ENCODE results near the gene CXXC5. TPM values are rescaled to one million over a fixed set of nuclear protein-coding genes. Genes with fewer than 3 reads are reported as not detected.

Gene CXXC5
- total RNA-seq, 4 donors from 2014 or later, result 26.5 to 50.7 (median 36.2) TPM

GRCh38 chr5:139704748-139705147 lies 56.6 kb downstream of the CXXC5 start:
- DNase-seq, result no peak
- WGBS, 2 donors (ENCODE audit: low coverage in 1 of 2), result 95 to 100% methylated on average over 1 to 4 of the region's 4 CpGs
- no peak overlapping the region for H3K4me3 ChIP-seq
- TF ChIP-seq POLR2A (IDR thresholded peaks at IDR 0.05) (no peak), CTCF (IDR thresholded peaks at IDR 0.05) (no peak), EP300 (IDR thresholded peaks at IDR 0.05; ENCODE audit: low read depth) (no peak), POLR2AphosphoS5 (IDR thresholded peaks at IDR 0.05) (no peak)
- no peaks in the 10 kb centered on the region for H3K36me3 ChIP-seq
- intact Hi-C loops (cut with DNase I; ENCODE audit: low total_unique reads) (no loop called here), in situ Hi-C loops (cut with MboI; ENCODE audit: low pct_ligation_motif_present in 1 of 4, low pct_unique_long_range_greater_than_20kb in 1 of 4, low sequenced_read_pairs in 3 of 4) (no loop called here)
- peaks cover 2% of the 10 kb centered on the region for H3K27me3 ChIP-seq
- no peaks in the 10 kb centered on the region for H3K9me3 ChIP-seq
- no peak overlapping the region for H3K27ac ChIP-seq
- peaks cover 0 to 25% (median 22%) of the 10 kb centered on the region in 4 donors for H3K4me1 ChIP-seq

GRCh38 chr5:139705191-139705590 lies 57.0 kb downstream of the CXXC5 start:
- no peak overlapping the region for H3K4me3 ChIP-seq
- in situ Hi-C loops (cut with MboI; ENCODE audit: low pct_ligation_motif_present in 1 of 4, low pct_unique_long_range_greater_than_20kb in 1 of 4, low sequenced_read_pairs in 3 of 4), result no loop called here
- H3K27me3 ChIP-seq, result peaks cover 7% of the 10 kb centered on the region
- peaks cover 0 to 29% (median 26%) of the 10 kb centered on the region in 4 donors for H3K4me1 ChIP-seq
- H3K9me3 ChIP-seq, result no peaks in the 10 kb centered on the region
- no peak for DNase-seq
- no peaks in the 10 kb centered on the region for H3K36me3 ChIP-seq
- no peak overlapping the region for H3K27ac ChIP-seq
- intact Hi-C loops (cut with DNase I; ENCODE audit: low total_unique reads), result no loop called here
- 82% methylated on average over 3 of the region's 3 CpGs; no CpG with 5 or more reads in 1 of the 2 donors for WGBS, 2 donors (ENCODE audit: low coverage in 1 of 2)
- no peak for TF ChIP-seq POLR2A (IDR thresholded peaks at IDR 0.05)
- no peak for TF ChIP-seq EP300 (IDR thresholded peaks at IDR 0.05; ENCODE audit: low read depth)
- TF ChIP-seq POLR2AphosphoS5 (IDR thresholded peaks at IDR 0.05), result no peak
- TF ChIP-seq CTCF (IDR thresholded peaks at IDR 0.05), result no peak

GRCh38 chr5:139705655-139706587 lies 57.8 kb downstream of the CXXC5 start:
- in situ Hi-C loops (cut with MboI; ENCODE audit: low pct_ligation_motif_present in 1 of 4, low pct_unique_long_range_greater_than_20kb in 1 of 4, low sequenced_read_pairs in 3 of 4), result no loop called here
- Histone ChIP-seq H3K4me3 (no peak overlapping the region), H3K36me3 (no peaks in the 10 kb centered on the region), H3K27me3 (peaks cover 12% of the 10 kb centered on the region), H3K27ac (no peak overlapping the region), H3K9me3 (no peaks in the 10 kb centered on the region), H3K4me1 (peaks cover 4 to 35% (median 30%) of the 10 kb centered on the region in 4 donors)
- TF ChIP-seq CTCF (IDR thresholded peaks at IDR 0.05), result no peak
- TF ChIP-seq EP300 (IDR thresholded peaks at IDR 0.05; ENCODE audit: low read depth), result no peak
- no peak for TF ChIP-seq POLR2AphosphoS5 (IDR thresholded peaks at IDR 0.05)
- no peak for TF ChIP-seq POLR2A (IDR thresholded peaks at IDR 0.05)
- intact Hi-C loops (cut with DNase I; ENCODE audit: low total_unique reads), result no loop called here
- WGBS, 2 donors (ENCODE audit: low coverage in 1 of 2), result 79 to 100% methylated on average over 1 to 10 of the region's 10 CpGs
- DNase-seq, result no peak

- WGBS, 2 donors (ENCODE audit: low coverage in 1 of 2), result 60 to 77% methylated on average over 2 to 5 of the region's 5 CpGs
- intact Hi-C loops (cut with DNase I; ENCODE audit: low total_unique reads), result no loop called here
- Histone ChIP-seq H3K27me3 (peaks cover 29% of the 10 kb centered on the region), H3K9me3 (no peaks in the 10 kb centered on the region), H3K4me3 (no peak overlapping the region), H3K36me3 (no peaks in the 10 kb centered on the region), H3K27ac (no peak overlapping the region), H3K4me1 (peaks cover 13 to 40% (median 35%) of the 10 kb centered on the region in 4 donors)
- no peak for DNase-seq
- TF ChIP-seq POLR2A (IDR thresholded peaks at IDR 0.05), result no peak
- in situ Hi-C loops (cut with MboI; ENCODE audit: low pct_ligation_motif_present in 1 of 4, low pct_unique_long_range_greater_than_20kb in 1 of 4, low sequenced_read_pairs in 3 of 4), result no loop called here
Observed at GRCh38 chr5:139707445-139708003, 59.4 kb downstream of the CXXC5 start.
